ENCODE data around the gene SYNJ2. TPM values are rescaled to one million over a fixed set of nuclear protein-coding genes. Genes with fewer than 3 reads are reported as not detected.

The SYNJ2 gene
- total RNA-seq, 1 donor from 2014 or later: 26.2 TPM

- intact Hi-C loops (cut with micrococcal nuclease): no loop called here
Observed at GRCh38 chr6:157996918-157997702, 15.4 kb downstream of the SYNJ2 start.

- intact Hi-C loops (cut with micrococcal nuclease): no loop called here
Observed at GRCh38 chr6:157997893-157998608, 16.4 kb downstream of the SYNJ2 start.

- intact Hi-C loops (cut with micrococcal nuclease): no loop called here
Observed at GRCh38 chr6:157998707-157999167, 17.1 kb downstream of the SYNJ2 start.

- intact Hi-C loops (cut with micrococcal nuclease): no loop called here
Observed at GRCh38 chr6:157999168-158000051, 17.7 kb downstream of the SYNJ2 start.

GRCh38 chr6:158000530-158001307 lies 19.1 kb downstream of the SYNJ2 start:
- intact Hi-C loops (cut with micrococcal nuclease): no loop called here

- intact Hi-C loops (cut with micrococcal nuclease): no loop called here
Observed at GRCh38 chr6:158002249-158002950, 20.7 kb downstream of the SYNJ2 start.

GRCh38 chr6:158002951-158003853 lies 21.5 kb downstream of the SYNJ2 start:
- intact Hi-C loops (cut with micrococcal nuclease): no loop called here

- intact Hi-C loops (cut with micrococcal nuclease): no loop called here
Observed at GRCh38 chr6:158003910-158004700, 22.4 kb downstream of the SYNJ2 start.

GRCh38 chr6:158004701-158005095 lies 23.0 kb downstream of the SYNJ2 start:
- intact Hi-C loops (cut with micrococcal nuclease): no loop called here

GRCh38 chr6:158005626-158006180 lies 24.0 kb downstream of the SYNJ2 start:
- intact Hi-C loops (cut with micrococcal nuclease): no loop called here

GRCh38 chr6:158006331-158006730 lies 24.7 kb downstream of the SYNJ2 start:
- intact Hi-C loops (cut with micrococcal nuclease): no loop called here

GRCh38 chr6:158006821-158007570 lies 25.3 kb downstream of the SYNJ2 start:
- intact Hi-C loops (cut with micrococcal nuclease): no loop called here

- intact Hi-C loops (cut with micrococcal nuclease): loop anchor here (2.0 kb wide), 2 partner anchors 18 to 26 kb away; no protein-coding TSS in a partner anchor
Observed at GRCh38 chr6:158008864-158009113, 27.1 kb downstream of the SYNJ2 start.

GRCh38 chr6:158009114-158009891 lies 27.6 kb downstream of the SYNJ2 start:
- intact Hi-C loops (cut with micrococcal nuclease): loop anchor here (2.0 kb wide), 2 partner anchors 17 to 27 kb away; no protein-coding TSS in a partner anchor

GRCh38 chr6:158009935-158010585 lies 28.4 kb downstream of the SYNJ2 start:
- intact Hi-C loops (cut with micrococcal nuclease): loop anchor here (2.0 kb wide), 2 partner anchors 17 to 27 kb away; no protein-coding TSS in a partner anchor
